Keratinocyte (primary cell): Measurements from ENCODE around the gene PLBD2. TPM values are rescaled to one million over a fixed set of nuclear protein-coding genes. Genes with fewer than 3 reads are reported as not detected.

Experiments
- DNase-seq: peaks from one replicate; pipeline ENCODE4 v3.0.0-alpha.2; 2011; ENCODE audit warnings: low read depth, missing footprints, low spot score
- FAIRE-seq: peaks from 2 replicates; lab custom pipeline; 2011; peaks lifted over from hg19 to GRCh38; lab: Jason Lieb, UNC
- H2AFZ ChIP-seq: 2 replicates; pipeline ENCODE4 v1.6.0; 2012; ENCODE audit warnings: low read length, control low read depth, inconsistent platforms; ENCODE audit not compliant: control insufficient read depth
- H3K27ac ChIP-seq: 2 replicates; pipeline ENCODE4 v1.5.1; 2011; ENCODE audit warnings: low read length; ENCODE audit not compliant: control insufficient read depth, insufficient read depth
- H3K27me3 ChIP-seq: 3 replicates; pipeline ENCODE4 v1.6.0; 2011; ENCODE audit warnings: low read length; ENCODE audit not compliant: control insufficient read depth, insufficient read depth; ENCODE audit errors: extremely low read depth
- H3K36me3 ChIP-seq, 2 experiments: 2 replicates in 1 of 2; 3 replicates in 1 of 2; pipeline ENCODE4 v1.5.1; 2011; ENCODE audit warnings: low read length in 2 of 2, mild to moderate bottlenecking in 1 of 2; ENCODE audit not compliant: control insufficient read depth in 2 of 2, insufficient read depth in 2 of 2; ENCODE audit errors: extremely low read depth in 1 of 2
- H3K4me1 ChIP-seq: 3 replicates; pipeline ENCODE4 v1.5.1; 2011; ENCODE audit warnings: low read length; ENCODE audit not compliant: control insufficient read depth, insufficient read depth; ENCODE audit errors: extremely low read depth
- H3K4me2 ChIP-seq: 3 replicates; pipeline ENCODE4 v1.6.0; 2011; ENCODE audit warnings: low read depth, low read length; ENCODE audit not compliant: control insufficient read depth, insufficient read depth; ENCODE audit errors: extremely low read depth
- H3K4me3 ChIP-seq, 3 experiments: fragments of 200-600 bp in 1 of 3; sonication (generic) in 1 of 3; 2 replicates in 2 of 3; 3 replicates in 1 of 3; pipeline ENCODE4 v1.5.1; 2011 to 2016; ENCODE audit warnings: low read length in 3 of 3, mild to moderate bottlenecking in 3 of 3, control low read depth in 2 of 3, inconsistent platforms in 1 of 3, low read depth in 1 of 3, mixed read lengths in 1 of 3, mixed run types in 1 of 3, moderate library complexity in 1 of 3; ENCODE audit not compliant: control insufficient read depth in 2 of 3, insufficient read depth in 2 of 3; ENCODE audit errors: extremely low read depth in 1 of 3
- H3K79me2 ChIP-seq: 2 replicates; pipeline ENCODE4 v1.6.0; 2012; ENCODE audit warnings: low read length; ENCODE audit not compliant: control insufficient read depth, insufficient read depth
- H3K9ac ChIP-seq: 3 replicates; pipeline ENCODE4 v1.6.0; 2011; ENCODE audit warnings: low read length; ENCODE audit not compliant: control insufficient read depth, insufficient read depth; ENCODE audit errors: extremely low read depth
- H3K9me1 ChIP-seq: 3 replicates; pipeline ENCODE4 v1.6.0; 2011; ENCODE audit warnings: low read length; ENCODE audit not compliant: control insufficient read depth, insufficient read depth; ENCODE audit errors: extremely low read depth
- H3K9me3 ChIP-seq: 2 replicates; pipeline ENCODE4 v1.5.1; 2012; ENCODE audit warnings: low read depth, low read length; ENCODE audit not compliant: control insufficient read depth
- H4K20me1 ChIP-seq: 3 replicates; pipeline ENCODE4 v1.6.0; 2011; ENCODE audit warnings: low read length; ENCODE audit not compliant: control insufficient read depth, insufficient read depth; ENCODE audit errors: extremely low read depth
- EZH2 ChIP-seq: IDR thresholded peaks from one replicate; pipeline ENCODE4 v1.6.1; 2012; ENCODE audit warnings: inconsistent platforms, mild to moderate bottlenecking, low read length, moderate library complexity
- dilution Hi-C: fragments of 300-500 bp; cut with MboI; formaldehyde crosslinking; loops from one replicate; pipeline ENCODE4 v1.7.0; 2020; ENCODE audit warnings: low sequenced_read_pairs; ENCODE audit not compliant: extremely low pct_ligation_motif_present
- polyA plus RNA-seq, 5 experiments: library from polyadenylated mRNA; depleted of rRNA in 3 of 5; stranded (reverse) in 3 of 5; stranded (forward) in 1 of 5; unstranded in 1 of 5; fragments of >200 nt; gene quantifications; 1 replicate in 1 of 5; 2 replicates in 3 of 5; 3 replicates in 1 of 5; pipeline versions ENCODE4 v1.2.1 to v1.2.3, GENCODE V29; 2011 to 2012; ENCODE audit warnings: missing spikeins in 2 of 5, low read depth in 1 of 5, low replicate concordance in 1 of 5
- TF ChIP-seq, protein P1 (sequence below), 3 experiments: IDR thresholded peaks in 1 of 3; conservative IDR thresholded peaks in 1 of 3; optimal IDR thresholded peaks in 1 of 3; 2 replicates in 2 of 3; 3 replicates in 1 of 3; pipeline versions ENCODE3 to v1.5.1; 2011; ENCODE audit warnings: low read length in 3 of 3, mild to moderate bottlenecking in 3 of 3, moderate library complexity in 2 of 3, control low read depth in 1 of 3, inconsistent platforms in 1 of 3; ENCODE audit not compliant: insufficient read depth in 2 of 3; ENCODE audit errors: extremely low read depth in 1 of 3

PLBD2 gene
- polyA plus RNA-seq, 1 donor (not counting 4 experiments of a cell fraction or from before 2014, with no cell fraction given) = 12.9 TPM

DNA sequence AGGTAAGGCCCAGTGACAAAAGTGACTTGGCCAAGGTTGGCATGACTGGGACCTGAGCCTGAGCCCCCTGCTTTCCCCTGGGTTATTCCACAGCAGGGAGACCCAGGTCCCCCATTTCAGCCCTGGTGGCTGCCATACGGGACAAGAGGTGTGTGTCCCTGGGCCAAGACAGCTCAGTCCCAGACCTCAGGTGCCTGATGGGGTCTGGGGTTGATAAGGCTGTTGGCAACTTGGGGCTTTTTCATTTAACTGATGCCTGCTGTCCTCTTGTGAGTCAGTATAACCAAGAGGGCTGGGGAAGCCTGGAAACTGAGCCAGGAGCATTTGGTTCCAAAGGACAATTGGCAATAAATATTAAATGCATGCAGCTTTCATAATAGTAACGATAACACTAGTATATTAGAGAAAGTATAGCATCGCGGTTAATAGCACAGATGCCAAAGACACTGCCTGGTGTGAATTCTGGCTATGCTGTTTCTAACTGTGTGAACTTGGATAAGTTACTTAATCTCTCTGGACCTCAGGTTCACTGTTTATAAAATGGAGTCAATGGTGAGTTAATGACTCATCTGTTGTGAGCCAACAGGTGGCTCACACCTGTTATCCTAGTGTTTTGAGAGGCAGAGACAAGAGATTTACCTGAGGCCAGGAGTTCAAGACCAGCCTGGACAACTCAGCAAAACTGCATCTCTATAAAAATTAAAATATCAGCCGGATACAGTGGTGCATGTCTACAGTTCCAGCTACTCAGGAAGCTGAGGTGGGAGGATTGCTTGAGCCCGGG, 64.7 kb downstream of the PLBD2 start:
- TF ChIP-seq, protein P1, sequence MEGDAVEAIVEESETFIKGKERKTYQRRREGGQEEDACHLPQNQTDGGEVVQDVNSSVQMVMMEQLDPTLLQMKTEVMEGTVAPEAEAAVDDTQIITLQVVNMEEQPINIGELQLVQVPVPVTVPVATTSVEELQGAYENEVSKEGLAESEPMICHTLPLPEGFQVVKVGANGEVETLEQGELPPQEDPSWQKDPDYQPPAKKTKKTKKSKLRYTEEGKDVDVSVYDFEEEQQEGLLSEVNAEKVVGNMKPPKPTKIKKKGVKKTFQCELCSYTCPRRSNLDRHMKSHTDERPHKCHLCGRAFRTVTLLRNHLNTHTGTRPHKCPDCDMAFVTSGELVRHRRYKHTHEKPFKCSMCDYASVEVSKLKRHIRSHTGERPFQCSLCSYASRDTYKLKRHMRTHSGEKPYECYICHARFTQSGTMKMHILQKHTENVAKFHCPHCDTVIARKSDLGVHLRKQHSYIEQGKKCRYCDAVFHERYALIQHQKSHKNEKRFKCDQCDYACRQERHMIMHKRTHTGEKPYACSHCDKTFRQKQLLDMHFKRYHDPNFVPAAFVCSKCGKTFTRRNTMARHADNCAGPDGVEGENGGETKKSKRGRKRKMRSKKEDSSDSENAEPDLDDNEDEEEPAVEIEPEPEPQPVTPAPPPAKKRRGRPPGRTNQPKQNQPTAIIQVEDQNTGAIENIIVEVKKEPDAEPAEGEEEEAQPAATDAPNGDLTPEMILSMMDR (optimal IDR thresholded peaks at IDR 0.05 in 1 of 3, IDR thresholded peaks at IDR 0.05 in 1 of 3, conservative IDR thresholded peaks at IDR 0.05 in 1 of 3; ENCODE audit: extremely low read depth in 1 of 3, insufficient read depth in 2 of 3, low read length in 3 of 3) = no peak
- TF ChIP-seq EZH2 = no peak
- Histone ChIP-seq H3K9me1 (no peaks in the 10 kb centered on the region), H3K27me3 (no peaks in the 10 kb centered on the region), H3K9me3 (no peaks in the 10 kb centered on the region), H3K9ac (peak overlapping the region; percentile 67), H2AFZ (no peak overlapping the region), H3K4me3 (peak overlapping the region; percentile 48 to 70 (median 64)), H4K20me1 (no peaks in the 10 kb centered on the region), H3K79me2 (no peaks in the 10 kb centered on the region), H3K27ac (no peak overlapping the region), H3K4me1 (peaks cover 12% of the 10 kb centered on the region), H3K4me2 (peak overlapping the region; percentile 78), H3K36me3 (no peaks in the 10 kb centered on the region)
- DNase-seq (no peak), FAIRE-seq (no peak)
- dilution Hi-C loops = no loop called here

DNA sequence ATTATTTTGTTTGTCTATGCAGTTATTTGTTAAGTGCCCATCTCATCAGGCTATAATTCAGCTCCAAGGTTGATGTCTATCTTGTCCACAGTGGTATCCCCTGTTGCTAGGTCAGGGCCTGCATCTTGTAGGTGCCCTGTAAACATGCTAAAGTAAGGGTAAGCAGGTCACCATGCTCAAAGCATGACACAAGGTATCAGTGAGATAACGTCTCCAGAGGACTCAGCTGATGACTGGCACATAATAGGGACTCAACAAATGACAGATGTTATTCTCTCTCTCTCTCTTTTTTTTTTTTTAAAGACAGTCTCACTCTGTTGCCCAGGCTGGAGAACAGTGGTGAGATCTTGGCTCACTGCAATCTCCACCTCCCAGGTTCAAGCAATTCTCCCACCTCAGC, 66.1 kb downstream of the PLBD2 start:
- Histone ChIP-seq H4K20me1 (no peaks in the 10 kb centered on the region), H3K4me2 (no peak overlapping the region), H3K4me1 (peaks cover 12% of the 10 kb centered on the region), H3K79me2 (no peaks in the 10 kb centered on the region), H3K27ac (no peak overlapping the region), H3K9ac (no peak overlapping the region), H3K9me1 (no peaks in the 10 kb centered on the region), H3K36me3 (no peaks in the 10 kb centered on the region), H3K9me3 (no peaks in the 10 kb centered on the region), H3K27me3 (no peaks in the 10 kb centered on the region), H3K4me3 (no peak overlapping the region), H2AFZ (no peak overlapping the region)
- dilution Hi-C loops = no loop called here
- DNase-seq (no peak), FAIRE-seq (no peak)
- TF ChIP-seq, protein P1 (optimal IDR thresholded peaks at IDR 0.05 in 1 of 3, IDR thresholded peaks at IDR 0.05 in 1 of 3, conservative IDR thresholded peaks at IDR 0.05 in 1 of 3; ENCODE audit: extremely low read depth in 1 of 3, insufficient read depth in 2 of 3, low read length in 3 of 3) = no peak
- no peak for TF ChIP-seq EZH2
